Heart left ventricle (tissue), 16 donors: Measurements from ENCODE around the gene ETHE1. TPM values are rescaled to one million over a fixed set of nuclear protein-coding genes. Genes with fewer than 3 reads are reported as not detected.
"Not testable (repeated sequence)": the region's sequence is repeated elsewhere in the genome, so short reads cannot be mapped to it uniquely, and the experiment has no call there.

Source experiments
- ATAC-seq, 4 donors: fragments of 200-7000 bp; cut with Tn5 transposase; one replicate each; pipeline ENCODE4 v1.9.1; 2020 to 2022; ENCODE audit warnings: moderate library complexity in 4 of 4, mild to moderate bottlenecking in 3 of 4, moderate number of reproducible peaks in 1 of 4
- DNase-seq, 5 donors: peaks; one replicate each; pipeline ENCODE4 v3.0.0-alpha.2; 2020
- H3K27ac ChIP-seq, 12 donors: fragments of 200-600 bp; sonication (generic) in 4 of 12; one replicate each; pipeline versions ENCODE4 v1.5.0 to v1.8.0; 2016 to 2022; ENCODE audit warnings: mild to moderate bottlenecking in 2 of 12
- H3K27me3 ChIP-seq, 9 donors: fragments of 200-600 bp; sonication (generic) in 2 of 9; one replicate each; pipeline versions ENCODE4 v1.5.1 to v1.8.0; 2016 to 2022; ENCODE audit warnings: mild to moderate bottlenecking in 3 of 9
- H3K36me3 ChIP-seq, 9 donors: fragments of 200-600 bp; sonication (generic) in 2 of 9; one replicate each; pipeline versions ENCODE4 v1.5.0 to v1.8.0; 2018 to 2022; ENCODE audit warnings: mild to moderate bottlenecking in 2 of 9
- H3K4me1 ChIP-seq, 12 donors: fragments of 200-600 bp; sonication (generic) in 4 of 12; one replicate each; pipeline versions ENCODE4 v1.5.0 to v1.8.0; 2016 to 2022; ENCODE audit warnings: mild to moderate bottlenecking in 3 of 12
- H3K4me3 ChIP-seq, 12 donors: fragments of 200-600 bp; sonication (generic) in 4 of 12; one replicate each; pipeline versions ENCODE4 v1.5.0 to v1.8.0; 2017 to 2022; ENCODE audit warnings: mild to moderate bottlenecking in 9 of 12, moderate library complexity in 4 of 12
- H3K9me3 ChIP-seq, 12 donors: fragments of 200-600 bp; sonication (generic) in 4 of 12; one replicate each; pipeline versions ENCODE4 v1.5.0 to v1.8.0; 2016 to 2022; ENCODE audit warnings: mild to moderate bottlenecking in 1 of 12
- CTCF ChIP-seq, 12 donors: fragments of 200-600 bp; sonication (generic) in 4 of 12; IDR thresholded peaks; one replicate each; pipeline versions ENCODE4 v1.5.0 to v1.8.0; 2018 to 2022; ENCODE audit warnings: antibody characterized with exemption in 12 of 12, mild to moderate bottlenecking in 5 of 12
- POLR2A ChIP-seq, 2 donors: fragments of 450-650 bp; IDR thresholded peaks; one replicate each; pipeline ENCODE4 v1.6.1; 2017; ENCODE audit warnings: antibody characterized with exemption in 2 of 2, mild to moderate bottlenecking in 2 of 2, moderate library complexity in 2 of 2
- WGBS, 4 donors: extraction: QIAGEN DNeasy Blood & Tissue Kit in 2 of 4; methylation state at CpG; one replicate each; pipeline versions ENCODE4 v1.1.5 to v1.1.7; 2013 to 2018; 5-methylcytosine and 5-hydroxymethylcytosine counted together
- intact Hi-C, 10 donors: fragments of 100-400 bp; cut with DNase I; formaldehyde crosslinking; loops; one replicate each; pipeline versions ENCODE4 v1.11.1 to v1.14.2; 2022
- polyA plus RNA-seq, 2 donors: library from polyadenylated mRNA; stranded (reverse); fragments of 200-250 nt; gene quantifications; one replicate each; pipeline ENCODE4 v1.2.3, GENCODE V29; 2013
- total RNA-seq, 9 donors: library from RNA; depleted of rRNA in 2 of 9; stranded (reverse); fragments of >200 nt in 2 of 9; fragmentation: NEBNext Ultra II Directional in 3 of 9; extraction: Animal tissue kit (Norgen Biotek cat#: 25700) in 3 of 9; gene quantifications; one replicate each; pipeline versions ENCODE4 v1.1.0 to v1.2.4, GENCODE V29; 2016 to 2023
- donor health status: ischemic (EF 13 %, LVEDD 7.1; RV severe dilation, severe dysfunction).
- donor health status: healthy with polysubstance abuse.
- donor health status: DM: no; HTN: yes; CAD: no.
- donor health status: DM: no; HTN: no; CAD: no.
- donor health status: ischemic (EF 25% LVEDD 6.9; RV normal size, moderate dysfunction).
- donor health status: ischemic (EF 25% LVEDD 5.7; RV mildly dilated, moderate dysfunction).
- donor health status: healthy.
- donor health status: DM: yes; HTN: yes; CAD: no.
- donor health status: ischemic (EF 35%, LVEDD 5.7; RV mildly dilated, moderate dysfunction).
- donor health status: nonischemic (EF 11% LVEDD 7.7; RV severe dilation, severe dysfunction).
- donor health status: DM: yes; HTN: yes; CAD: no.
- donor health status: PGD.
- donor health status: ischemic (EF 29% LVEDD 5.4; RV normal size, mild dysfunction).
- donor health status: nonischemic (EF 23%, LVEDD 6.1; RV moderate dilation, normal function).

Gene ETHE1
- total and polyA plus RNA-seq, 11 donors, result 6.0 to 27.6 (median 14.2) TPM

- Histone ChIP-seq H3K36me3 (peaks cover 0 to 11% (median 0%) of the 10 kb centered on the region in 9 donors), H3K9me3 (no peaks in the 10 kb centered on the region), H3K4me1 (peaks cover 0 to 30% (median 22%) of the 10 kb centered on the region in 12 donors), H3K27ac (peak overlapping the region in 11 of 12 donors; percentile 39 to 90 (median 85)), H3K27me3 (no peaks in the 10 kb centered on the region), H3K4me3 (peak overlapping the region in 11 of 12 donors; percentile 68 to 98 (median 91))
- WGBS, 4 donors, result 21 to 46% (median 27%) methylated on average over 10 to 12 of the region's 12 CpGs
- ATAC-seq (peak; percentile 35 to 63 (median 43)), DNase-seq (peak in 4 of 5 donors; percentile 46 to 71 (median 60))
- no peak for TF ChIP-seq CTCF (IDR thresholded peaks at IDR 0.05)
- TF ChIP-seq POLR2A (IDR thresholded peaks at IDR 0.05), result no peak
- intact Hi-C loops, result loop anchor here in 1 of 10 donors (5.0 kb wide), 1 partner anchor 63 kb away; no protein-coding TSS in a partner anchor
These were observed 1.8 kb downstream of the ETHE1 start for GRCh38 chr19:43524922-43525835.

GRCh38 chr19:43523696-43524095 is 3.3 kb downstream of the ETHE1 start:
- intact Hi-C loops, result loop anchor here in 1 of 10 donors (5.0 kb wide), 1 partner anchor 61 kb away; no protein-coding TSS in a partner anchor
- ATAC-seq, H3K9me3 ChIP-seq, H3K4me3 ChIP-seq, H3K27me3 ChIP-seq, H3K27ac ChIP-seq, DNase-seq: not testable (repeated sequence)
- H3K36me3 ChIP-seq, result peaks cover 0 to 11% (median 0%) of the 10 kb centered on the region in 9 donors
- 95 to 99% (median 97%) methylated on average over 8 of the region's 8 CpGs for WGBS, 4 donors
- H3K4me1 ChIP-seq, result peaks cover 0 to 38% (median 22%) of the 10 kb centered on the region in 12 donors

GRCh38 chr19:43522929-43523328 is 4.1 kb downstream of the ETHE1 start:
- Histone ChIP-seq H3K9me3 (no peaks in the 10 kb centered on the region), H3K27ac (no peak overlapping the region), H3K4me1 (peaks cover 0 to 38% (median 21%) of the 10 kb centered on the region in 12 donors), H3K4me3 (no peak overlapping the region), H3K27me3 (no peaks in the 10 kb centered on the region), H3K36me3 (peaks cover 0 to 11% (median 0%) of the 10 kb centered on the region in 9 donors)
- no peak for DNase-seq
- WGBS, 4 donors, result 88 to 91% (median 90%) methylated on average over 5 of the region's 5 CpGs
- intact Hi-C loops, result loop anchor here in 1 of 10 donors (5.0 kb wide), 1 partner anchor 61 kb away; no protein-coding TSS in a partner anchor
- no peak for ATAC-seq
- TF ChIP-seq POLR2A (IDR thresholded peaks at IDR 0.05) (no peak), CTCF (IDR thresholded peaks at IDR 0.05) (no peak)

- Histone ChIP-seq H3K36me3 (peaks cover 0 to 19% (median 0%) of the 10 kb centered on the region in 9 donors), H3K27ac (no peak overlapping the region), H3K4me3 (no peak overlapping the region), H3K27me3 (no peaks in the 10 kb centered on the region), H3K4me1 (peaks cover 0 to 14% (median 0%) of the 10 kb centered on the region in 12 donors), H3K9me3 (no peaks in the 10 kb centered on the region)
- TF ChIP-seq POLR2A (IDR thresholded peaks at IDR 0.05) (no peak), CTCF (IDR thresholded peaks at IDR 0.05) (peak; percentile 82 to 96 (median 90))
- ATAC-seq (peak in 3 of 4 donors; percentile 69 to 71 (median 69)), DNase-seq (peak; percentile 59 to 82 (median 74))
- intact Hi-C loops, result loop anchor here (1.0 to 5.0 kb wide), 4 partner anchors 57 to 73 kb away; no protein-coding TSS in a partner anchor
- 53 to 57% (median 55%) methylated on average over 10 of the region's 10 CpGs for WGBS, 4 donors
These were observed 7.4 kb downstream of the ETHE1 start for GRCh38 chr19:43519436-43520088.
